IPS-NIHi7 (cell line): ENCODE results near the gene HES3.
A peak's percentile ranks its signal among the peaks of the same experiment; 100 is the strongest.

Experiments used
- DNase-seq: peaks from one replicate; pipeline ENCODE4 v3.0.0; 2012; ENCODE audit warnings: mixed read lengths; ENCODE audit errors: extremely low spot score

Gene HES3

GRCh38 chr1:6279613-6280383 lies 35.8 kb downstream of the HES3 start:
- no peak for DNase-seq

GRCh38 chr1:6280761-6281451 lies 36.9 kb downstream of the HES3 start:
- peak; percentile 89 for DNase-seq

DNA sequence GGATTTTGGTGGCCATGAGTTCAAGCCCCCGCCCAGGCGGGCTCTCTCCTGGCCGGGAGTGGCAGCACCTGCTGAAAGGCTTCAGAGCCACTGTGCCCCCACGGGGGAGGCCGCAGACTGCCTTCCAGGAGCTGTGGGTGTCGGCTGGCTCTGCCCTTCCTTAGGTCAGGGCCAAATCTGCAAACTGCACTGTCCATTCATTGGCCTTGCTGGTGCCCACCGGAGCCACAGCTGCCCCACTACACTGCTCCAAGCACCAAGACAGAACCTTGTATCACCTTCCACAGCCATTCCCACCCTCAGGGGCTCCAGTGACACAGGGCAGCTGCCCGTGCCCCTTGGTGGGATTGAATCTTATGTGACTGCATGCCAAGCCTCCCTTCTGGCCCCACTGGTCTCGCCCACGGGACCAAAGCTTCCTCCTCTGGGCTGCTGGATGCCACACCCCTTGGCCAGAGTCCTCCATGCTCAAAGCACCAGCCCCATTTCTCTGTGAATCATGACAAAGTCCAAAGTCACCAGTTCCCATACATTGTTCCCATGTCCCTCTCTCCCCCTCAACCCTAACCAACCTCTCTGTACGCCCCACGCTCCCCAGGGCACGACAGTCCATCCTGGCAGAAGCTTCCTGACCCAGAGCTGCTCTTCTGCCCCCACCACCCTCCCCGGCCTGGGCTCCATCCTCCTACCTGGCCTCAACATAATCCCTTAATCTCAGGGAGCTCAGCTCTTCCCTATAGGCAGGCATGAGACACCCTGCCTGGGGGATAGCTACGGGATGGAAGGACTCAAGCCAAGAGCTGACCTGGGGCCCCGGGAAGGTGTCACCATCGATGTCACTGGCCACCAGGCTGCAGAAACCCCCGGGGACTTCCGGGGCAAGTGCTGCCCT lies 37.8 kb downstream of the HES3 start:
- DNase-seq = no peak

DNA sequence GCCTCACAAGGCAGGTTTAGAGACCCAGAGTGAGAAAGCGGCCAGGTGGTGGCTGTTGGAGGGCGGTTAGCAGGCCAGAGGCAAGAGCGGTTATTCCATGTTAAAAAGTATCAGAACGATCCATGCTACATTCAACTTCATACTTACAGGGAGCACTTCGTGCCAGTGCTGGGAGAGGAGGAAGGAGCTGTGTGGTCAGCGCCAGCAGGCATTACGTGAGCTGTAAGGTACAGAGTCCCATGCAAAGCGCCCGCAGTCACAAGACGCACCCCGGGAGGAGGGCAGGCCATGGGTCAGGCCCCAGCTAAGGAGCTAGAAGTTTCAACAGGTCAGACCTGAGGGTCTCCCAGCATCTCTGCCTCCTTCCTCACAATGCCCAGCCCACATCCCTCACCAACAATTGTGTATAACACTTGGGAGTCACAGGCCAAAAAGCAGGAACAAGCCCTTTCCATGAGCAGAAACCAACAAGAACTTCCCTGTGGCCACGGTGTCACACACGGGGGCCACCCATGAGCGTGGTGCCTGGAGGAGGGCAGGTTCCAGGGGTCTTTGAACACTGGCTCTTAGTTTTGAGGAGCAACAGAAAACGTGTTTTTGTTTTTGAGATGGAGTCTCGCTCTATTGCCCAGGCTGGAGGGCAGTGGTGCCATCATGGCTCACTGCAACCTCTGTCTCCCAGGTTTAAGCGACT lies 38.7 kb downstream of the HES3 start:
- DNase-seq = no peak

DNA sequence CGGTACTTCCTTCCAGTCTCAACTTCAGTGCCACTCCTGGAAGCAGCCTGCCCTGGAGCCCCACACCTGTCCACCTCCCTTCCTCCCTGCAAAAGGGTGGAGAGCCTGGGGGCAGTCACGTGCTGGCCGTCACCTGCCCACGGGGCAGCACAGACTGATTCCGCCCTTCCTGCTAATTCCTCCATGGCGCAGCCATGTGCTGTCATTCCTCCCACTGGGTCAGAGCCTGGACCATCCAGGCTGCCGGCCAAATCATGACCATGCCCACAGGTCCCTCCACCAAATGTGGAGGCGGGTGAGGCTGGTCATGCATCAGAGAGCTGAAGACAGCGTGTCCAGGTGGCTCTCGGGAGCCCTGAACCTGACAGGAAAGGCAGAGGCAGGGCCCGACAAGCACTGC lies 41.4 kb downstream of the HES3 start:
- DNase-seq = no peak

- no peak for DNase-seq
Observed at GRCh38 chr1:6286266-6286665, 42.3 kb downstream of the HES3 start.

DNA sequence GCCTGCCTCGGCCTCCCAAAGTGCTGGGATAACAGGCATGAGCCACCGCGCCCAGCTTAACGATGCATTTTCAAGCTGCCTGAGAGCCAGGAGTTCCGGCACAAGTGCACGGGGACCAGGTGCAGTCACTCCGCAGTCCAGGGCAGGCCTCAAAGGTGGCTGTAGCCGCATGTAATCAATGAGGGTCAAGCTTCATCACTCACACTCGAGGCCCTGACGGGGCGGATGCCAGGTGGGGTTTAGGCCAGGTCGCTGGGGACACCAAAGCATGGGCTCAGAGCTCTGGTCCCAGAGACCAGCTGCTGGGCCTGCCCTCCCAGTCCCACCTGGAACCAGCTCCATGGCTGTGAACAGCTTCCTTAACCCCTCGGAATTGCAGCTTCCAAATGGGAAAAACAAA lies 43.0 kb downstream of the HES3 start:
- no peak for DNase-seq

- no peak for DNase-seq
Observed at GRCh38 chr1:6287431-6287886, 43.5 kb downstream of the HES3 start.

DNA sequence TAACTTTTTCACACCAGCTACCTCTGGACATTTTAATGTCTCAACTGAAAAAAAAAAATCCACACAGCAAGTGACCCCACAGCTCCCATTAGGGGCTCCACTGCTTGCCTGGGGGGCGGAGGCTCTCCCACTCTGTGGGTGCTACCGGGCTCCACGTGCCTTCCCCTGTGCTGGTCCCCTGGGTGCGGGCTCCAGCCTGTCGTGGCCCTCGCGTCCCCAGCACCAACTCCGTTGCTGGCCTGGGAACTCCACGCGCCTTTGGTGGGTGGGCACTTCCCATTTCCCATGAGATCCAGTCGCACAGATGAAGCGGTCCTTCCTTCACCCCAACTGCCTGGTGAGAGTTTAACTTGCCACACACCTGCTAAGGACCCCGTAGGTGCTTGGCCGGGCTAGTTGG lies 44.0 kb downstream of the HES3 start:
- DNase-seq = no peak

DNA sequence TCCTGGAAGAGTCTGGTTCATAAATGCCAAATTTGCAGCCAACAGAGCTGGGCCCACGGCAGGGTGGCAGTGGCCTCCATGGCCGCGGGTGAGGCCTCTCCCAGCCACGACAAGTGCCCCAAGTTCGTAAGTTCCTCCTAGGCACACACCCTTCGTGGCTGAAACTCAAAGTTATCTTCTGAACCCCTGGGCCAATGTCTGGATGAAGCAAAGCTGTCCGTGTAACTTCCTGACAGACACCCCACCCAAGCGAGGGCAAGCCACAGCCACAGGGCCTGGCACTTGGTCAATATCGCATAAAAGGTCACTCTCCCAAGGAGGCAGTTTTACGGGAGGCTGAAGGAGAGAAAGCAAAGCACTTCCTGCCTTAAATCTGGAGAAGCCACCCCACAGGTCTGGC lies 44.7 kb downstream of the HES3 start:
- DNase-seq = no peak

DNA sequence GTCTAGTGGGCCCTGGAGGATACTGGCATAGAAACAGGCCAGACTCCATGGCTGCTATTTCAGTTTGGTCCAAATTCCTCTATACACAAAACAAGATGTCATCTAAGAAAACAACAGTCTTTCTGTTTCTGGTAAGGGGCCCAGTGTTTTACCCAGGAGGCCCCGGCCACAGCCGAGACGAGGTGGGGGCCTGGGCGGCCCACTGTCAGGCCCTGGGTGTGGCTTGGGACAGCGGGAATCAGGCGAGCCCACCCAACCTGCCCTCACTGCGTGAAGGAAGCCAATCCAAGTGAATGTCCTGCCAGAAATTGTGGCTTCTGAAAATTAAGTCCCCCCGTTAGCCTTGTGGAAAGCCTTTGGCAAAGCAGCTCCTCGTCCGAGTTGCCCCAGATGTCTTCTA lies 48.1 kb downstream of the HES3 start:
- no peak for DNase-seq

DNA sequence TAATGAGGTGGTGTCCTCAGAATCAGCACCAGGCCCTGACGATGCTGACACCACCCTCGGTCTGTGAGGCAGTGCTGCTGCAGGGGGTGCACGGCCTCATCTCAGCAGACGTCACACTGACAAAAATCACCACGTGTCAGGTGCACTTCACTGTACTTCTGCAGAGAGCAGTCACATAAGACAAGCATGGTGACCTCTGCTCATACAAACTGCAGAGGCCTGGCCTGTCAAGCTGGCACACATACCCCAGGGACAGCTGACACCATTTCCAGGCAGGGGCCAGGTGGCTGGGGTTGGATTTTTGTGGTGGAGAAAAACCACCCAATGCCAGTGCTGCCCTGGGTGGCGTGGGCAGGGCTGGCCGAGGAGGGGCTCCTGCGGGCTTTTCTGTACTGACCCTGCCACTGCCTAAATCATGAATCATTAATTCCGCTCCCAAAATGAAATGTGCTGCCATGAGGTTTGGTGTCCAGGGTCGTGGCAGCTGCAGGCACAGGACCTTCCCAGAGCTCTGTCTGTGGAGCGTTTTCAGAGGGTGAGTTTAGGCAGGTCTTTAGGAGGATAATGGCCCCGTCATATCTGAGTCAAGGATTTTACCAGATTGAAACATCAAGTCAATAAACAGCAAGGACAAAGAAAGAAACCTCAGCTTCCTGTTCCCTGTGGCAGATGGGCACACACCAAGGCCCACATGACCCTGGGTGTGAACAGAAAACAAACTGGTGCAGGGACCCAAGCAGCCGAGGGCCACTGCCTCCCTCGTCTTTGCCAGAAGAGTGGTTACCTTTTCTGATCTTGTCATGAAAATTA lies 50.3 kb downstream of the HES3 start:
- DNase-seq = no peak

DNA sequence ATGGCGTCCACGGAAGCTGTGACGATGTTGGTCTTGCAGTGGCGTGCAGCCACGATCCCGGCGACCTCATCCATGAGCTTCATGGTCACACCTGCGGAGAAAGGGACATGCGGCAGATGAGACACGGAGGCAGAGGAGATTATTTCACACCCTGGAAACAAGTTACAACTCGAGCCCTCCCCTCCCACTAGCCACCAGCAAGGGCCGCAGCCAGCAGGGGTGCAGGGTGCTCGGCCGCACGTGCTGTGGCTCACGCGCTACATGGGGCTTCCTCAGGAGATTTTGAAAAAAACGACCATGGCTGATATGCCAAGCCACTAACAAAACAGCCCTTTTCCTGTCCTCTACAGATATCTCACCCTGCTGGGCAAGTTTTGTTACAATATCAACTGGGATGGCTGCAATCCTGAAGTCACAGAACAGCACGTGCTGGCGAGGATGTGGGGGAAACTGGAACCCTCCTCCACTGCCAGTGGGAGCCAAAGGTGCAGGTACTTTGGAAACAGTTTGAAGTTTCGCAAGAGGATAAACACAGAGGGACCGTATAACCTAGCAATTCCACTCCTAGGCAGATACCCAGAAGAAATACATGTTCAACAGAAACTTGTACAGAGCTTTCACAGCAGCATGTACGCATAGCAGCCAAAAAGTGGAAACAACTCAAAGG lies 51.0 kb downstream of the HES3 start:
- DNase-seq = no peak
